ENCODE results near the gene LCN10.
"Not testable (repeated sequence)": the region's sequence is repeated elsewhere in the genome, so short reads cannot be mapped to it uniquely, and the experiment has no call there.

Gene LCN10

DNA sequence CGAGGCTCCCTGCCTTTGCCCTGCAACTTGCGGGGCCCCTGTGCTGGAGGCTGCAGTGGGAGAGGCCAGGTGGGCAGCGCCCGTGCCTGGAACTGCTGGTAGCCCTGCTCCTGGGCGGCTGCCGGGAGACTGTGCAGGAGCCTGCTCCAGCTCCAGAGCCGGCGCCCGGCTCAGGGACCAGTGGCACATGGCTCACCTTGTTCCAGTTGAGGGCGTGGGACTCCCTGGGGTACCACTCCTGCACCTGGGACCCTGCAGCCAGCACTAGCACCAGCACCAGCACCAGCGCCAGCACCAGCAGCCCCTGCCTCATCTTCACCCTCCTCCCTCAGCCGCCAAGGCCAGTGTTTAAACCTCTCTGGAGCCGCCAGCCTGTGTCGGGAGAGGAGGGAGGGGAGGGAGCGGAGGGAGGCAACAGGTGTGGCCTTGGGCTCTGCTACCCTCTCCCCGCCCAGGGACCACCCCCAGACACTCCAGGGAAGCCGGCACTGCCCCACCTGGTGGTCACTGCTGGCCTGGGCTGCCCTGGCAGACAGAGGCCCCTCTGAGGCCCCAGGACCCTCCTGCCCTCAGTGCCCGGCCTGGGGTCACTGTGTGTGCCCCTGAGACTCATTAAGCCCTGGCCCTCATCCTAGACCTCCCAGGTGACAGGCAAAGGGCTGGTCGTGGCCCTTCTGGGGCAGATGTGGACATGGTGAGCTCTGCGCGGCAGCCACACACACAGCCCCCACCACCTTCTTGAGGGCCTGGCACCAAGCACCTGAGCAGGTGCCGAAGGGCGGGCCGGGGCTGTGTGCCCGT lies at the start of gene LCN10:
Gene LCN10, minus strand, starts transcription at position 350 of the 801 bp plus-strand sequence. Its CDS starts 37 bp downstream, at position 313.
- CTCF ChIA-PET, result interaction anchor here (1.5 kb wide), 1 partner anchor 13 kb away, joined by 5 read pairs; no protein-coding TSS in a partner anchor
- Mint-ChIP-seq H3K9me3 (no peaks in the 10 kb centered on the region), H3K27ac (peak within 1 kb of the TSS; percentile 52), H3K4me3 (no peak within 1 kb of the TSS), H3K4me1 (peaks cover 6% of the 10 kb centered on the region), H3K36me3 (no peaks in the 10 kb centered on the region), H3K27me3 (peaks cover 75% of the 10 kb centered on the region)
- no peak for DNase-seq

DNA sequence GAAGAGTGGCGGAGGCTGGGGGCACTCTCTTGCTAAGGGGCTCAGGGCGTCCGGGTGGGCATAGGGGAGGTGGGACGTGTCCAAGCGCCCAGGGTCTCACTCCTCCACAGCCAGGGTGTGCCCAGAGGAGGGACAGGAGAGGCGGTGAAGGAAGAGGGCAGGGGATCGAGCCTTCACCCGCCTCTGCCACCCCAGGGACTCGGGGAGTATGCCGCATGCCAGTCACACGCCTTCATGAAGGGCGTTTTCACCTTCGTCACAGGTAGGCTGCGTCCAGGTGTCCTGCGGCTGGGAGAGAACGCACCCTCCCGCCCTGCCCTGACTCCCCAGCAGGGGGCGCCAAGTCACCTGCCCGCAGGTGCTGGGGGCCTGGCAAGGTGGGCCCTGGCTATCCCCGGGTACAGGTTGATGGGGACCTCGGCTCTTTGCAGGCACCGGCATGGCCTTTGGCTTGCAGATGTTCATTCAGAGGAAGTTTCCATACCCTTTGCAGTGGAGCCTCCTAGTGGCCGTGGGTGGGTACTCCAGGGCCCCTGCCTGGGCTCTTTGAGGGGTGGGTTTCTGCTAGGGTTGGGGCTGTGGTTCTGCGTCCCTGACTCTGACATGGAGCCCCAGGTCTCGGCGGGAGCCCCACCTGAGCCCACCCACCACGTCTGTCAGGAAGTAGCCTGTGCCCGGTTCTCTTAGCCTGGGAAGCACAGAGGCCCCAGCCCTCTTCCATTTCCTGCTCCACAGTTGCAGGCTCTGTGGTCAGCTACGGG lies 49.0 kb upstream of the LCN10 start:
- peak; percentile 79 for DNase-seq
- peak overlapping the region; percentile 95 for H3K27ac Mint-ChIP-seq
- CTCF ChIA-PET, result interaction anchor here (0.8 to 3.3 kb wide), 10 partner anchors 9 to 244 kb away, joined by 3 to 29 read pairs (median 4); partner anchors contain the start of gene RABL6
- no peaks in the 10 kb centered on the region for H3K9me3 Mint-ChIP-seq
- H3K36me3 Mint-ChIP-seq, result no peaks in the 10 kb centered on the region
- H3K4me3 Mint-ChIP-seq, result peak overlapping the region; percentile 82
- peaks cover 28% of the 10 kb centered on the region for H3K27me3 Mint-ChIP-seq
- peaks cover 41% of the 10 kb centered on the region for H3K4me1 Mint-ChIP-seq

DNA sequence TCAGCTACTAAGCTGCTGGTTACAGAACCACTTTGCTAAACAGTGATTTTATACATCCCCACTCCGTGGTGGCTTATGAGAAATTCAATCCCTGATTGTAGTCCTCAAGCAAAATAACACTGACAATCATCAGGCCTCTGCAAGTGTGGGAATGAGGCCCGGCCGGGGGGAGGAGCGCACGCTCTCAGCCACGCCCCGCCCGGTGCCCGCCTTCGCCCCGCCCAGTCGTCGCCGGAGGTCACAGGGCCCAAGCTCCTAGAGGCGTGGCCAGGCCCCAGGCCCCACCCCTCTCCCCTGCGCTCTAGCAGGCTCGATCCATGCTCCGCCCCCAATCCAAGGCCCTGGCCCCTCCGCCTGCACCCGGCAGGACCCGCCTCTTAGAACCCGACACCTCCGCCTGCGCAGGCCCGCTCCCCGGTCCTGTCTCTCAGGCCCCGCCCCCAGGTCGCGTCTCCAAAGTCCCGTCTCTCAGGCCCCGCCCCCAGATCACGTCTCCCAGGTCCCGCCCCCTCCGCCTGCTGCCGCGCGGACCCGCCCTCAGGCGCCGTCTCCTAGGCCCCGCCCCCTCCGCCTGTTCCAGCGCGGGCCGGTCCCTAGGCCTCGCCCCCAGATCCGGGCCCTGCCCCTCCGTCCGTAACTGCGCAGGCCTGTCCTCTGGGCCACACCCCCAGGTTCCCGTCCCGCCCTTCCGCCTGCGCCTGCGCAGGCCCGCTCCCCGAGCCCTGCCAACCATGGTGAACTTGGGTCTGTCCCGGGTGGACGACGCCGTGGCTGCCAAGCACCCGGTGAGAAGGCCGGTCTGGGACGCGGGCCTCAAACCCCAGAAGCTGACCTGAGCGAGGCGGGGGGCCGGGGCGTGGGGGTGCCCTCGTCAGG lies 48.1 kb upstream of the LCN10 start, which contains the start of gene TMEM141:
Gene TMEM141, plus strand, starts transcription at position 705 of the 876 bp plus-strand sequence. Its CDS starts 27 bp downstream, at position 732.
- CTCF ChIA-PET, result interaction anchor here (1.2 to 2.1 kb wide), 2 partner anchors 245 to 256 kb away, joined by 3 to 9 read pairs; no protein-coding TSS in a partner anchor
- peak within 1 kb of the TSS; percentile 95 for H3K27ac Mint-ChIP-seq
- no peaks in the 10 kb centered on the region for H3K9me3 Mint-ChIP-seq

DNA sequence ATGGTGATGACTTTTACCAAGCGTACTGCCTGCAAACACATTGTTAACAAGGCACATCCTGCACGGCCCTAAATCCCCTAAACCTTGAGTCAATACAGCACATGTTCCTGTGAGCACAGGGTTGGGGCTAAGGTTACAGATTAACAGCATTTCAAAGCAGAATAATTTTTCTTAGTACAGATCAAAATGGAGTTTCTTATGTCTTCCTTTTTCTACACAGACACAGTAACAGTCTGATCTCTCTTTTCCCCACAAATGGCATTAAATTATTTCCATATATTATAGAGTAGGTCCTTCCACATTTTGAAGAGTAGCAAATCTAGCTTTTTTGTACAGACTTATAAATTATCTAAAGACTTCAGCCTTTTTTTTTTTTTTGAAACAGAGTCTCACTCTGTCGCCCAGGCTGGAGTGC lies 46.8 kb upstream of the LCN10 start:
- CTCF ChIA-PET, result interaction anchor here (2.1 kb wide), 1 partner anchor 246 kb away, joined by 9 read pairs; no protein-coding TSS in a partner anchor
- H3K36me3 Mint-ChIP-seq, result no peaks in the 10 kb centered on the region
- peaks cover 41% of the 10 kb centered on the region for H3K4me1 Mint-ChIP-seq
- H3K9me3 Mint-ChIP-seq, result no peaks in the 10 kb centered on the region
- H3K4me3 Mint-ChIP-seq, result no peak overlapping the region
- H3K27ac Mint-ChIP-seq, result no peak overlapping the region
- no peak for DNase-seq
- peaks cover 9% of the 10 kb centered on the region for H3K27me3 Mint-ChIP-seq

More for the DNA sequence above, 48.1 kb upstream of the LCN10 start, which contains the start of gene TMEM141:
- Mint-ChIP-seq H3K4me1 (peaks cover 41% of the 10 kb centered on the region), H3K27me3 (peaks cover 20% of the 10 kb centered on the region), H3K36me3 (no peaks in the 10 kb centered on the region), H3K4me3 (peak within 1 kb of the TSS; percentile 82)
- DNase-seq, result peak; percentile 100

DNA sequence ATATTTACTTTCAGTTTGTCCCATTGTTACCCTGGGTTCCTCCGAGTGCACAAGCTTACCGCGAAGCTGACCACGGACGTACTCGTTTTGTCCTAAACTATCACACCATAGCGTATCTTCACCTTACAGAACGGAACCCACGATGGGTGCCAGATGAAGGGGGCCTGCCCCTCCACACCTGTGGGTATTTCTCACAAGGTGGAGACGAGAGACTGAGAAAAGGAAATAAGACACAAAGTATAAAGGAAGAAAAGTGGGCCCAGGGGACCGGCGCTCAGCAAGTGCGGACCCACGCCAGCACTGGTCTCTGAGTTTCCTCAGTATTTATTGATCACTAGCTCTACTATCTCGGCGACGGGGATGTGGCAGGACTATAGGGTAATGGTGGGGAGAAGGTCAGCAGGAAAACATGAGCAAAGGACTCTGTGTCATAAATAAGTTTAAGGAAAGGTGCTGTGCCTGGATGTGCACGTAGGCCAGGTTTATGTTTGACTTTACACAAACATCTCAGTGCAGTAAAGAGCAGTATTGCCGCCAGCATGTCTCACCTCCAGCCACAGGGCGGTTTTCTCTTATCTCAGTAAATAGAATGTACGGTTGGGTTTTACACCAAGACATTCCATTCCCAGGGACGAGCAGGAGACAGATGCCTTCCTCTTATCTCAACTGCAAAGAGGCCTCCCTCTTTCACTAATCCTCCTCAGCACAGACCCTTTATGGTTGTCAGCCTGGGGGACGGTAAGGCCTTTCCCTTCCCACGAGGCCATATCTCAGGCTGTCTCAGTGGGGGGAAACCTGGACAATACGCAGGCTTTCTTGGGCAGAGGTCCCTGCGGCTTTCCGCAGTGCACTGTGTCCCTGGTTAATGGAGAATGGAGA lies 46.1 kb upstream of the LCN10 start:
- H3K27ac Mint-ChIP-seq, H3K36me3 Mint-ChIP-seq, H3K4me3 Mint-ChIP-seq, H3K27me3 Mint-ChIP-seq, DNase-seq, H3K9me3 Mint-ChIP-seq: not testable (repeated sequence)
- CTCF ChIA-PET, result interaction anchor here (1.2 to 4.1 kb wide), 8 partner anchors 11 to 278 kb away, joined by 3 to 28 read pairs (median 8); partner anchors contain the start of gene LCN15
- peaks cover 41% of the 10 kb centered on the region for H3K4me1 Mint-ChIP-seq

DNA sequence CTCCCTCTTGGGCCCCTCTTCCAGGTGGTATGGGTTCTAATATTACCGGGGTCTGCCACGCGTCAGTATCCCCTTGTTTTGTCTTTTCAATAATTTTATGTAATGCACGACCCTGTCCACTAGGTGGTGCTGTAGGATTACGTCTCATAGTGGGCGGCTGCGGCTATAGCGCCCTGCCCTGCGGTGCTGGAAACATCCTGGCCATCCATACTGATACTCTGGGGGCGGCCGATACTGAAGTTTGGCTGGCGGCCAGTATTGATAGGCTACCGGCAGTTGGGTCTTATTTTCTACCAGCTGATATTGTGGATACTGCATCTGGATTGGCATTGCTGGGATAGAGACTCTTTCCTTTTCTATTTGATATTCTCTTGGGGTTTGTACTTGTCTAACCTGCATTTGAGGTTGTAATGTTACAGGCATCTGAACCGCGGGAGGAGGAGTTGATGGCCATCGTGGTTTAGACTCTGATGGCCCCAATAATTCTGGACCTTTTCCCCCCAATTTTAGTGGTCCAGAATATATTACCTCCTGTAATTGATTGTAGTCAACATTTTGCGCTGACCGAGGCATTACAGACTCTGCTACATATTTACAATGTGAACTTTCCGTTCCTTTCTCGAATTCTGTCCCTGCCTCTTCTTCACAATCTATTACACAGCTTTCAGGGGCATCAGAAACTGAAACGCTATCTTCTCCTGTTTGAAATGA lies 45.1 kb upstream of the LCN10 start:
- no peak overlapping the region for H3K4me3 Mint-ChIP-seq
- no peak overlapping the region for H3K27ac Mint-ChIP-seq

DNA sequence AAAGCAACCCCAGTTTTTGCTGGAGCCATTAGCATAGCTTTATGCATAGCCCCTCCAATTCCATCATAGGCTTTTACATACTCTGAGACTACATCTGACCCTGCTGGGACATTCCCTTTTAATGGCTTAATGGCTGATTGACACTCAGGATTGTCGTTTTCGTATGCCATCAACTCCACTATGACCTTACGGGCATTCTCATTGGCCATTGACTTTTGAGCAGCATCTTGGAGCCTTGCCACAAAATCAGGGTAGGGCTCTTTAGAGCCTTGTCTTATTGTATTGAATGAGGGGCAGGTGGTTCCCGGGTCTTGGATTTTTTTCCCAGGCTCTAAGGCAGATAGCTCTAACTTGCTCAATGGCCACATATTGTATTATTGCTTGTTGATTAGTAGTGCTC lies 44.2 kb upstream of the LCN10 start:
- H3K27ac Mint-ChIP-seq, H3K4me3 Mint-ChIP-seq, DNase-seq, H3K36me3 Mint-ChIP-seq, H3K27me3 Mint-ChIP-seq, H3K9me3 Mint-ChIP-seq: not testable (repeated sequence)
- CTCF ChIA-PET, result interaction anchor here (0.9 to 4.1 kb wide), 8 partner anchors 9 to 280 kb away, joined by 3 to 28 read pairs (median 4); no protein-coding TSS in a partner anchor
- peaks cover 32% of the 10 kb centered on the region for H3K4me1 Mint-ChIP-seq

More for the DNA sequence above, 45.1 kb upstream of the LCN10 start:
- H3K36me3 Mint-ChIP-seq, result no peaks in the 10 kb centered on the region
- CTCF ChIA-PET, result interaction anchor here (0.9 to 4.1 kb wide), 10 partner anchors 10 to 279 kb away, joined by 3 to 28 read pairs (median 4); partner anchors contain the start of gene LCN15
- H3K4me1 Mint-ChIP-seq, result peaks cover 38% of the 10 kb centered on the region
- H3K27me3 Mint-ChIP-seq, result peaks cover 9% of the 10 kb centered on the region
- DNase-seq, result peak; percentile 79
- no peaks in the 10 kb centered on the region for H3K9me3 Mint-ChIP-seq

DNA sequence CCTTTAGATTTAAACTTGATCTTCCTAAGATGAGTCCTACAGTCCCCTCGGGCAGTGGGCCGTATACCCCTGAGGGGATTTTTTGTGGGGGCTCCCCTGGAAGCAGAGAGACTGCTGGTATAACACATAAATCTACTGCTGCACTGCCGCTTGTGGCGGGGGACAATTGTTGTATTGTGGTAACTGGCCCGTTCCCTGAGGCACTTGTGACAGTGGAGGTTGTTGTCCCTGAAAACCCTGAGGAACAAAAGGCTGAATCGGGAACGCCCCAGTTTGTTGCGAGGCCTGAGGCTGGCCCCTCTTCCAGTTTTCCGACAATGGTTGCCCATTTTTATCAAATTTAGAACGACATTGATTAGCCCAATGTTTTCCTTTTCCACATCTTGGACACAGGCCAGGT lies 43.7 kb upstream of the LCN10 start:
- peaks cover 29% of the 10 kb centered on the region for H3K4me1 Mint-ChIP-seq
- no peaks in the 10 kb centered on the region for H3K36me3 Mint-ChIP-seq
- no peak overlapping the region for H3K4me3 Mint-ChIP-seq
- DNase-seq, result no peak
- CTCF ChIA-PET, result interaction anchor here (0.9 to 4.1 kb wide), 8 partner anchors 9 to 281 kb away, joined by 3 to 28 read pairs (median 4); no protein-coding TSS in a partner anchor
- no peaks in the 10 kb centered on the region for H3K9me3 Mint-ChIP-seq
- peaks cover 10% of the 10 kb centered on the region for H3K27me3 Mint-ChIP-seq
- no peak overlapping the region for H3K27ac Mint-ChIP-seq

DNA sequence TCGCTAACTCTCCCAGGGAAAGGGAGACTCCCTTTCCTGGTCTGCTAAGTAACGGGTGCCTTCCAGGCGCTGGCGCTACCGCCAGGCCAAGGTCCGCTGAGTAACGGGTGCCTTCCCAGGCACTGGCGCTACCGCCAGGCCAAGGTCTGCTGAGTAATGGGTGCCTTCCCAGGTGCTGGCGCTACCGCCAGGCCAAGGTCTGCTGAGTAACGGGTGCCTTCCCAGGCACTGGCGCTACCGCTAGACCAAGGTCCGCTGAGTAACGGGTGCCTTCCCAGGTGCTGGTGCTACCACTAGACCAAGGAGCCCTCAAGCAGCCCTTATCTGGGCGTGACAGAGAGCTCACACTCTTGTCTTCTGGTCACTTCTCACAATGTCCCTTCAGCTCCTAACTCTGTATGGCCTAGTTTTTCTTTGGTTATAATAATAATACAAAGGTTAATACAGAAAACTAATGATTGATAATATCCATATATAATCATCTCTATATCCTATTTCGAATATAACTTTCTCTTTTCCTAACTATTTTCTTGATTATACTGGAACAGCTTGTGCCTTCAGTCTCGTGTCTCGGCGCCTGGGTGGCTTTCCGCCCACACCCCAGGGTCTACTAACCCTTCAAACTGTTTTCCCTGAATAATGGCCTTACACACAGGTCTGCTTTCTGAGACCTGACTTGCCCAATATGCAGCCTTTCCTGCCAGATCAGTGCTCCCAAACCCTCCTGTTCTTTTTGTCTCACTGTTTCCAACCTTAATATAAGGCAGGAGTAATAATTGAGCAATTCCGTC lies 43.0 kb upstream of the LCN10 start:
- not testable (repeated sequence) for H3K4me3 Mint-ChIP-seq, H3K27ac Mint-ChIP-seq, H3K9me3 Mint-ChIP-seq, H3K36me3 Mint-ChIP-seq, DNase-seq
- H3K4me1 Mint-ChIP-seq, result peaks cover 25% of the 10 kb centered on the region
- H3K27me3 Mint-ChIP-seq, result peaks cover 16% of the 10 kb centered on the region
- CTCF ChIA-PET, result interaction anchor here (1.0 to 4.1 kb wide), 4 partner anchors 8 to 249 kb away, joined by 3 to 28 read pairs (median 14); no protein-coding TSS in a partner anchor

DNA sequence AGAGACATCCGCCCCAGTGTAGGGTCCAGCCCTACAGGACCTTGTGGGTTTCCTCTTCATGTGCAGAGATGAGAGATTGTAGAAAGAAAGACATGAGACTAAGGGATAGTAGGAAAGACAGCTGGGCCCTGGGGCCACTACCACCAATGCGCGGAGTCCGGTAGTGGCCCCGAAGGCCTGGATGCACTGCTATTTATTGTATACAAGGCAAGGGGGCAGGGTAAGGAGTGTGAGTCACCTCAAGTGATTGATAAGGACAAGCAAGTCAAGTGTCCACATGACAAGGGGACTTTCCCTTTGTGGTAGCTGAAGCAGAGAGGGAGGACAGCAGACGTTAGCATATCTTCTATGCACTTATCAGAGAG lies 42.2 kb upstream of the LCN10 start:
- H3K36me3 Mint-ChIP-seq, result no peaks in the 10 kb centered on the region
- H3K9me3 Mint-ChIP-seq, result no peaks in the 10 kb centered on the region
- DNase-seq, result no peak
- peaks cover 18% of the 10 kb centered on the region for H3K4me1 Mint-ChIP-seq
- H3K27ac Mint-ChIP-seq, result no peak overlapping the region
- peaks cover 21% of the 10 kb centered on the region for H3K27me3 Mint-ChIP-seq
- H3K4me3 Mint-ChIP-seq, result no peak overlapping the region
- CTCF ChIA-PET, result interaction anchor here (1.3 kb wide), 1 partner anchor 35 kb away, joined by 3 read pairs; no protein-coding TSS in a partner anchor

DNA sequence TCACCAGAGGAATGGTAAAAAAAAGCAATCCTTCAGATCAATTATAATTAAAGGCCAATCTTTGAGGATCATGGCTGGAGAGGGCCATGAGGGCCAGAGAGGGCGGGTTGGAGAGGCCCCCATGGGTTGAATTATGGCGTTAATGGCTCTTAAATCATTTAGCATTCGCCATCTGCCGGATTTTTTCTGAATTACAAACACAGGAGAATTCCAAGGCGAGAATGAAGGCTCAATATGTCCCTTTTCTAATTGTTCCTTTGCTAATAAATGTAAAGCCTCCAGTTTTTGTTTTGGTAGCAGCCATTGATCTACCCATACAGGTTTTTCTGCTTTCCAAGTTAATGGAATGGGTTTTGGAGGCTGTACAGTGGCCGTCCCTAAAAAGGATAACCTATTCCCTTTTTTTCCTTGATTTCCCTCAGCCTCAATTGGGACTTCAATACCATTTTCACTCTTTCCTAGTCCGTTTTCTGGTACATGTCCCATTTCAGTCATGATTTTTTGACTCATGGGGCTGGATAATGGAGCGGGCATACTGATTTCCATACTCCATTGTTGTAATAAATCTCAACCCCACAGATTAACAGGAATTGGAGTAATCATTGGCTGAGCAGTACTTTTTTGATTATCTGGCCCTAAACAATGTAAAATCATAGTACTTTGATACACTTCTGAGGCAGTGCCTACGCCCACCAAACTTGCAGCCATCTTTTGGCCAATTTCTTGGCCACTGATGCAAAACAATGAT lies 41.7 kb upstream of the LCN10 start:
- H3K36me3 Mint-ChIP-seq, result no peaks in the 10 kb centered on the region
- H3K27me3 Mint-ChIP-seq, result peaks cover 27% of the 10 kb centered on the region
- CTCF ChIA-PET, result interaction anchor here (1.1 kb wide), 1 partner anchor 16 kb away, joined by 3 read pairs; no protein-coding TSS in a partner anchor
- no peaks in the 10 kb centered on the region for H3K9me3 Mint-ChIP-seq
- H3K4me3 Mint-ChIP-seq, result no peak overlapping the region
- DNase-seq, result no peak
- peaks cover 17% of the 10 kb centered on the region for H3K4me1 Mint-ChIP-seq
- no peak overlapping the region for H3K27ac Mint-ChIP-seq
